T-helper 17 cell (primary cell): ENCODE data around the gene ARSG. TPM values are rescaled to one million over a fixed set of nuclear protein-coding genes. Genes with fewer than 3 reads are reported as not detected.

ENCODE experiments used
- ATAC-seq: fragments of 150-1000 bp; cut with Tn5 transposase; 2 replicates; pipeline ENCODE4 v1.10.0; 2021; ENCODE audit warnings: mild to moderate bottlenecking, moderate library complexity
- DNase-seq, 3 donors: peaks; one replicate each; pipeline versions ENCODE4 v3.0.0 to v3.0.0-alpha.2; 2020 to 2021
- H3K9me3 ChIP-seq: one replicate; pipeline ENCODE4 v1.7.0; 2013; ENCODE audit warnings: low read length, mild to moderate bottlenecking; ENCODE audit not compliant: control insufficient read depth, poor library complexity, severe bottlenecking
- H3K27ac Mint-ChIP-seq: one replicate; pipeline ENCODE4 v1.8.0; 2022; ENCODE audit warnings: mild to moderate bottlenecking, moderate library complexity, mixed read lengths
- H3K27me3 Mint-ChIP-seq: one replicate; pipeline ENCODE4 v1.8.0; 2022; ENCODE audit warnings: mixed read lengths
- H3K36me3 Mint-ChIP-seq: one replicate; pipeline ENCODE4 v1.8.0; 2022; ENCODE audit warnings: low read depth, mixed read lengths
- H3K4me1 Mint-ChIP-seq: one replicate; pipeline ENCODE4 v1.8.0; 2022; ENCODE audit warnings: mild to moderate bottlenecking, mixed read lengths
- H3K4me3 Mint-ChIP-seq: one replicate; pipeline ENCODE4 v1.8.0; 2022; ENCODE audit warnings: mild to moderate bottlenecking, moderate library complexity, mixed read lengths
- total RNA-seq, 4 donors: library from RNA in 2 of 4; stranded (reverse) in 2 of 4; gene quantifications; one replicate each; pipeline ENCODE4 v1.2.3 and lab custom pipeline; 2022 to 2026

Gene ARSG
- total RNA-seq, 2 donors from 2014 or later = 17.2 to 22.4 TPM

DNA sequence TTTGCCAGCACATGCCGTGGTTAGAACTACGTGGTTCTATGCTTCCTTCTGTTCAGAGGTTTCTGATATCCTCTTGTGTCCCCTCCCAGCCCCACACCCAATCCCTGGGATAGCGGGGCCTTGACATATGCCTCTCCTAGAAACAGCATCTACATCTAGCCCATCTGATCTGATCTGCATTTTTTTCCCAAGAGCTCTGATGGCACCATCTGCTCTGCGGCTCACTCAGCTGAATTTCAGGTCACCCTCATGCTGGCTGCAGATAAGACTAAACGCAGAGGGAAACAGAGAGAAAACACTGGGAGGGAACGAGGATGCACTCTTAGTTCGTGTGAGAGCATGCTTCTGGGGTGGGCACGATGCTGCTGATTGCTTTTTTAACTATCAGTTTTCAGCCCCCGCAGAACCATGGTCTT lies 155.3 kb downstream of the ARSG start:
- DNase-seq = no peak
- Mint-ChIP-seq H3K4me1 (peaks cover 4% of the 10 kb centered on the region), H3K4me3 (no peak overlapping the region), H3K36me3 (no peaks in the 10 kb centered on the region), H3K27ac (no peak overlapping the region), H3K27me3 (no peaks in the 10 kb centered on the region)
- ATAC-seq = no peak
- H3K9me3 ChIP-seq = no peaks in the 10 kb centered on the region

DNA sequence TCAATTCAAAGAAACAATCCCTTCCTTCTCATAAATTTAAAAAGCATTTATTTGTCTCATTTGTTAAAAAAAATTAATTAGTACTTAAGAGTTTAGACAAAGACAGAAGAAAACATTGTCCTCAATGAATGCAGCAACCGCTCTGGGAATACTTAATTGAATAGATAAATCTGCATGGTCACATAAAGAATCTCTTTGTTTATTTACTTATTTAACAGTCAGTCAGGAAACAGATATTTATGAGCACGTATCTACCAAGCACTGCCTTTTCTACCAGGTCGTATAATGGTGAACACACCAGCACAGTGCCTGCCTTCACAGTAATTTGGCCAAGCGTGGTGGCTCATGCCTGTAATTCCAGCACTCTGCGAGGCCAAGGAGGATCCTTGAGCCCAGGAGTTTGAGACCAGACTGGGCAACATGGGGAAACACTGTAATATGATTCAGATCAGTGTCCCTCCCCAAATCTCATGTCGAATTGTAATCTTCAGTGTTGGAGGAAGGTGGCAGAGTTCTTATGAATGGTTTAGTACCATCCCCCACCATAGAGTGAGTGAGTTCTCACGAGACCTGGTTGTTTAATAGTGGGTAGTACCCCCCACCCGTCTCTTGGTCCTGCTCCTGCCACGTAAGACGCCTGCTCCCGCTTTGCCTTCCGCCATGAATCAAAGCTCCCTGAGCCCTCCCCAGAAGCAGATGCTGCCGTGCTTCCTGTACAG lies 157.9 kb downstream of the ARSG start:
- Mint-ChIP-seq H3K4me1 (peaks cover 3% of the 10 kb centered on the region), H3K27ac (no peak overlapping the region), H3K27me3 (no peaks in the 10 kb centered on the region), H3K36me3 (no peaks in the 10 kb centered on the region), H3K4me3 (no peak overlapping the region)
- ATAC-seq (no peak), DNase-seq (no peak)
- no peaks in the 10 kb centered on the region for H3K9me3 ChIP-seq

DNA sequence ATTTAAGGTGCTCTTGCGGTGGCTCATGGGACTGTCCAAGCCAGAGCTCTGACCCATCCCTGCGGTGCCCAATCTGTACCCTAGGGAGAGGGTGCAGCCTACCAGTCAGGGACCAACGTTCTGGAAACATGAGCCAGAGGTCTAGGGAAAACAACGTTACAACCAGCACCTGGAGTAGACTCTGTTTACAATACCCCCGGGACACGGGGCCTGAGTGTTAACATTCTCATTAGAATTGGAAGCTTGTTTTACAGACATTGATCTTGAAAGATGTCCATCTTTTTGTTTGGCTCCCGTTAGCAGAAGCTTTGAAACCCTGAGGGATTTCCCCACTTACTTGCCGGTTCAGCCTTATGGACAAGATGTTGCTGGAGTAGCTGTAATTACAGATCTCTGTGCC lies 159.1 kb downstream of the ARSG start:
- ATAC-seq = no peak
- DNase-seq = no peak
- no peak overlapping the region for H3K27ac Mint-ChIP-seq
- H3K4me3 Mint-ChIP-seq = no peak overlapping the region
- H3K4me1 Mint-ChIP-seq = peaks cover 1% of the 10 kb centered on the region
- no peaks in the 10 kb centered on the region for H3K9me3 ChIP-seq
- no peaks in the 10 kb centered on the region for H3K27me3 Mint-ChIP-seq
- no peaks in the 10 kb centered on the region for H3K36me3 Mint-ChIP-seq

GRCh38 chr17:68450801-68451200 lies 159.5 kb downstream of the ARSG start:
- ATAC-seq = no peak
- no peak for DNase-seq
- Mint-ChIP-seq H3K27me3 (no peaks in the 10 kb centered on the region), H3K4me1 (no peaks in the 10 kb centered on the region), H3K27ac (no peak overlapping the region), H3K36me3 (no peaks in the 10 kb centered on the region), H3K4me3 (no peak overlapping the region)
- H3K9me3 ChIP-seq = no peaks in the 10 kb centered on the region

DNA sequence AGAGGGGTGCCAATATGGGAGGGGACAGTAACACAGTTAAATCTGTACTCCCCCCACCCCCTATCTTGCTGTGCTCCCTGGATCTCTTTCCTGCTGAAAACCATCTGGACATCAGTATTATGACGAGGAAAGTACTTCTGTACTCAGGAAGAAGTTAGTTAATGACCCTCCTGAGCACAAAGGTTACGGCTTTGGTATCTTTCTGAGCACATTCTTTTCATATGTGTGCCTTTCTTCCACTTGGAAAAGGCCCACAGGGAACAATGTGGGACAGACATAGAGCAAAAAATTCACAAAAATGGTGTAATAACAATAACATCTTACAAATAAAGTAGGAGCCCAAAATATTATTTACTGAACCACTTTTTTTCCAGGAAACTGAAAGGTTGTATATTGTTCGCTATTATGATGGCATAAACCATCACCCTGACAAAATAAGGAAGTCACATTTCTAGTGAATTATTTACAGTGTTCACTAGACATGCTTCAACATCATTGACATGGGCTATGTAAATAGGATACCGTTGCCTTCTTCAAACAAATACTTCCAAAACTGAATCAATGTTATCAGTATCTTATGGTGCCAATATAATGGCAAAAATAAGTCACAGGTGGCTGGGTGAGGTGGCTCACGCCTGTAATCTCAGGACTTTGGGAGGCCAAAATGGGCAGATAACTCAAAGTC lies 160.5 kb downstream of the ARSG start:
- DNase-seq (no peak), ATAC-seq (no peak)
- no peaks in the 10 kb centered on the region for H3K27me3 Mint-ChIP-seq
- no peaks in the 10 kb centered on the region for H3K4me1 Mint-ChIP-seq
- no peaks in the 10 kb centered on the region for H3K36me3 Mint-ChIP-seq
- H3K27ac Mint-ChIP-seq = no peak overlapping the region
- H3K4me3 Mint-ChIP-seq = no peak overlapping the region
- H3K9me3 ChIP-seq = no peaks in the 10 kb centered on the region

- no peak overlapping the region for H3K27ac Mint-ChIP-seq
- peaks cover 3% of the 10 kb centered on the region for H3K4me1 Mint-ChIP-seq
- ATAC-seq = no peak
- H3K27me3 Mint-ChIP-seq = no peaks in the 10 kb centered on the region
- H3K9me3 ChIP-seq = no peaks in the 10 kb centered on the region
- no peaks in the 10 kb centered on the region for H3K36me3 Mint-ChIP-seq
- H3K4me3 Mint-ChIP-seq = no peak overlapping the region
- DNase-seq = no peak
Observed at GRCh38 chr17:68452724-68453290, 161.5 kb downstream of the ARSG start.

GRCh38 chr17:68453991-68454665 lies 162.8 kb downstream of the ARSG start:
- Mint-ChIP-seq H3K36me3 (no peaks in the 10 kb centered on the region), H3K4me1 (peaks cover 12% of the 10 kb centered on the region), H3K4me3 (no peak overlapping the region), H3K27ac (no peak overlapping the region), H3K27me3 (no peaks in the 10 kb centered on the region)
- no peaks in the 10 kb centered on the region for H3K9me3 ChIP-seq
- ATAC-seq (no peak), DNase-seq (no peak)

DNA sequence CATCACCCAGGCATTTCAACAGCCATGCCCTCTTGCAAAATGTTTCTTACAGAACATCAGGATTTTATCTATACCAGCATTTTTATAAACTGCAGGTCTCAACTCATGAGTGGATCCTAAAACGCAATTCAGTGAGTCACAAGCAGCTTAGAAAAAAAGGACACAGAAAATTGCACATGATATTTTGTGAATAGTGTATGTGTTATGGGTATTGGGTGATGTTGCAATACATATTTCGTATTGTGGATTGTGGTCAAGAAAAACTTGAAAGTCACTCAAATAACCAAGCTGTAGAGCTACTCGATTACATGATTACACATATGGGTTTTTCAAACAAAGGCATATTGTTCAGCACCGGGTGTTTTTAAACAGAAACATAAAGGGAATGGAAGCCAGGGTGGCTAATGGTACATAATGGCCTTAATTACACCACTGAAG lies 164.6 kb downstream of the ARSG start:
- Mint-ChIP-seq H3K4me3 (peak overlapping the region; percentile 87), H3K27me3 (no peaks in the 10 kb centered on the region), H3K4me1 (peaks cover 23% of the 10 kb centered on the region), H3K27ac (peak overlapping the region; percentile 3), H3K36me3 (no peaks in the 10 kb centered on the region)
- no peaks in the 10 kb centered on the region for H3K9me3 ChIP-seq
- DNase-seq = no peak
- ATAC-seq = no peak

- H3K4me1 Mint-ChIP-seq = peaks cover 25% of the 10 kb centered on the region
- no peaks in the 10 kb centered on the region for H3K27me3 Mint-ChIP-seq
- H3K27ac Mint-ChIP-seq = peak overlapping the region; percentile 3
- H3K4me3 Mint-ChIP-seq = peak overlapping the region; percentile 87
- H3K9me3 ChIP-seq = no peaks in the 10 kb centered on the region
- ATAC-seq (no peak), DNase-seq (no peak)
- H3K36me3 Mint-ChIP-seq = no peaks in the 10 kb centered on the region
Observed at GRCh38 chr17:68456339-68457167, 165.3 kb downstream of the ARSG start.

GRCh38 chr17:68457168-68457538 lies 165.9 kb downstream of the ARSG start, which contains the start of gene WIPI1:
Gene WIPI1 (minus strand): TSS chr17:68457496. CDS start chr17:68457421, 75 bp downstream.
- DNase-seq = peak in 1 of 3 donors; percentile 27
- Mint-ChIP-seq H3K27me3 (no peaks in the 10 kb centered on the region), H3K27ac (peak within 1 kb of the TSS; percentile 86), H3K36me3 (no peaks in the 10 kb centered on the region), H3K4me1 (peaks cover 28% of the 10 kb centered on the region), H3K4me3 (peak within 1 kb of the TSS; percentile 87)
- H3K9me3 ChIP-seq = no peaks in the 10 kb centered on the region
- ATAC-seq = no peak

DNA sequence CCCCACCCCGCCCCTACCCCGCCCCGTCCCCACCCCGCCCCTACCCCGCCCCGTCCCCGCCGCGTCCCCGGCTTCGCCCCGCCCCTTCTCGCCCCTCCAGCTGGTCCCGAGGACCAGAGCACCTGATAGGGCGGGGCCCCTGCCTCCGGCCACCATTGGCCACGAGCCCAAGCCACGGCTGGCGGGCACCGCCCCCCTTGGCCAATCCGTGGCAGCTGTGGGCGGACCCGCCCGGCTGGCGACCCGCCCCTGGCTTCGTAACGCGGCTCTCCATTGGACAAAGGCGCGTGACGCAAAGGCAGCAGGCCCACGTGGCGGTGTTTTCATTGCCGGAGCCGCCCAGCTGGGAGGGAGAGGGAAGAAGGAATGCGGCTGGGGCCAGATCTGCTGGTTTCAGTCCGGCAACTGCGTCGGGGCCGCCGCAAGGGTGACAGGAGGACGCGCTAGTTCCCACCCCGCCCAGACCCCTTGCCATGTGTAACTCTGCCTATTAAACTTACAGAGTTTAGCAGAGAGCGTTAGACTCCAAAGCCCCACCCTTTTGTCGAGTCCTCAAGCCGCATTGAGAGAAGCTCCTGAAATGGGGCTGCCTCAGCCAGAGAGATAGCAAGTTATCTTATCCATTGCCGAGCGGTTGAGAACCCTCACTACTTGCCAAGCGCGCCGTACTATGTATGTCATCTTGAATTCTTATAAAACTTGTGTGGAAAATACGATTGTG lies 166.4 kb downstream of the ARSG start:
- Mint-ChIP-seq H3K27ac (peak overlapping the region; percentile 86), H3K4me3 (peak overlapping the region; percentile 87), H3K27me3 (no peaks in the 10 kb centered on the region), H3K36me3 (no peaks in the 10 kb centered on the region), H3K4me1 (peaks cover 31% of the 10 kb centered on the region)
- H3K9me3 ChIP-seq = no peaks in the 10 kb centered on the region
- ATAC-seq (peak; percentile 96), DNase-seq (peak; percentile 98 to 99 (median 99))
